HFF-Myc (cell line): ENCODE measurements around the gene SLC10A6.

ENCODE experiments used
- DNase-seq: peaks from one replicate; pipeline ENCODE4 v3.0.0-alpha.2; 2011; ENCODE audit warnings: low read depth; ENCODE audit errors: extremely low read depth
- H3K4me3 ChIP-seq: replicated peaks from 2 replicates; pipeline ENCODE4 v1.5.1; 2011; ENCODE audit warnings: low read depth, mild to moderate bottlenecking, control low read depth, low read length
- TF ChIP-seq, protein P1 (sequence below): IDR thresholded peaks from 2 replicates; pipeline ENCODE4 v1.5.1; 2012; ENCODE audit warnings: mild to moderate bottlenecking, low read depth, low read length, control low read depth; ENCODE audit errors: missing control alignments

SLC10A6 gene

DNA sequence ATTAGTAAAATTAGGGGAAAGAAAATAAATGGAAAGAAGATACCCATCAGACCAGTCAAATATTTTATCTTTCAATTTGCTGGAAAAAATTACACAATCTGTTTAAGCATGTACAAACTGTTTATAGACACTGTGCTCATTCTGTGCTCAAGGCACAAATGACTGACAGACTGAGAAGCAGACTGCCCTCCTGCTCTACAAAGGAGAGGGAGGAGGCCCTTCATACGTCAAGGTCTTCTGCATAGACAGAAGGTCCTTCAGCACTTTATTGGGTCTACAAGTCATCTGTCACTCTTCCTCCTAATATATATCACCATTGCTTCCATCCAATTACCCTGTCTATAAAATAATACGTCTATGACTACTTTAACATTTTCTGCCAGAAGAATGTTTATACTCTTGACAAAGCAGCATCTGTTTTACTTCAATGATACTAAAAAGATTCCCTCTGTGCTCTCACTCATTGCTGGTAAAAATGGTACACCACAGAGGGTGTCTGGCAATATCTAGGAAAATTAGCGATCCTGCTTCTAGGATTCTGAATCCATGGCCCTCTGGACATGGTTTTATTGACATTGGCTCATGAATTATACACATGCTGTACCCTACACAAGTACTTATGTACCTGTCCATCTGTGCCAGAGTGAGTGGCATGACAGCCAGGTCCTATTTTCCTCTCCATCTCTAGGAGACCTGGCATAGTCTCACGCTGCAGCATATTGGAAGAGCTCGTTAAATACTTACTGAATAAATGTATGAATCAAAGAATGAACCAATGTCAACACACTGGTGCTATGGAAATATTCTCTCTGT is 11.3 kb downstream of the SLC10A6 start:
- TF ChIP-seq, protein P1, sequence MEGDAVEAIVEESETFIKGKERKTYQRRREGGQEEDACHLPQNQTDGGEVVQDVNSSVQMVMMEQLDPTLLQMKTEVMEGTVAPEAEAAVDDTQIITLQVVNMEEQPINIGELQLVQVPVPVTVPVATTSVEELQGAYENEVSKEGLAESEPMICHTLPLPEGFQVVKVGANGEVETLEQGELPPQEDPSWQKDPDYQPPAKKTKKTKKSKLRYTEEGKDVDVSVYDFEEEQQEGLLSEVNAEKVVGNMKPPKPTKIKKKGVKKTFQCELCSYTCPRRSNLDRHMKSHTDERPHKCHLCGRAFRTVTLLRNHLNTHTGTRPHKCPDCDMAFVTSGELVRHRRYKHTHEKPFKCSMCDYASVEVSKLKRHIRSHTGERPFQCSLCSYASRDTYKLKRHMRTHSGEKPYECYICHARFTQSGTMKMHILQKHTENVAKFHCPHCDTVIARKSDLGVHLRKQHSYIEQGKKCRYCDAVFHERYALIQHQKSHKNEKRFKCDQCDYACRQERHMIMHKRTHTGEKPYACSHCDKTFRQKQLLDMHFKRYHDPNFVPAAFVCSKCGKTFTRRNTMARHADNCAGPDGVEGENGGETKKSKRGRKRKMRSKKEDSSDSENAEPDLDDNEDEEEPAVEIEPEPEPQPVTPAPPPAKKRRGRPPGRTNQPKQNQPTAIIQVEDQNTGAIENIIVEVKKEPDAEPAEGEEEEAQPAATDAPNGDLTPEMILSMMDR = no peak
- no peak overlapping the region for H3K4me3 ChIP-seq
- DNase-seq = no peak

DNA sequence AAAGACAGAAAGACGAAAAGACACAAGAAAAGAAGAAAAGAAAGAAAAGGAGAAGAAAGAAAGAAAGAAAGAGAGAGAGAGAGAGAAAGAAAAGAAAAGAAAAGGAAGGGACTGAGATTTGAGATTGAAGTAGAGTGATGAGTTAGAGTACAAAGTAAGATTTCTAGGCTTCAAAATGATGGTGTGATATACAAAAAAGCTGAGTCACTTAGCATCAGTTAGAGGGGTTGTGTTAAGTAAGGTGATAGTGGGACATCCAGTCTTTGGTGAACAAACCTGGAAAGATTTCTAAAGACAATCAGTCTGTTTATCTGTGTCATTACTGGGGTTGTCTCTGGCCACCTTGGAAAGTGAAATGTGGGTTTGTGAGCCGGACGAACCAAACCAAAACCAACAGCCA is 13.5 kb downstream of the SLC10A6 start:
- TF ChIP-seq, protein P1 = no peak
- no peak overlapping the region for H3K4me3 ChIP-seq
- no peak for DNase-seq

DNA sequence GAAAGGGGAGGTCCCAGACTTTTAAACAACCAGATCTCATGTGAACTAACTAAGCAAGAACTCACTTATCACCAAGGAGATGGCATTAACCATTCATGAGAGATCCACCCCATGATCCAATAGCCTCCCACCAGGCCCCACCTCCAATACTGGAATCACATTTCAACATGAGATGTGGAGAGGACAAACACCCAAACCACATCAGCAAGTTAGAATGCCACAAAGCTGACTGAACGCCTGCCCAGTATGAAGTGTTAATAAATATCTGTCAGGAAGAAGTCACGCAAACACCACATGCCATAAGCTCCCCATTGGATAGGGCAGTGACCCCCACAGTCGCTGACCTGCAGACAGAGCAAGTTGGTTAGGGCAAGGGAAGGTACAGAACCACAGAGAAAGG is 14.3 kb downstream of the SLC10A6 start:
- no peak overlapping the region for H3K4me3 ChIP-seq
- DNase-seq = peak; percentile 96
- TF ChIP-seq, protein P1 = no peak

- no peak overlapping the region for H3K4me3 ChIP-seq
- DNase-seq = no peak
- TF ChIP-seq, protein P1 = no peak
These were observed 15.6 kb downstream of the SLC10A6 start for GRCh38 chr4:86833615-86834014.

DNA sequence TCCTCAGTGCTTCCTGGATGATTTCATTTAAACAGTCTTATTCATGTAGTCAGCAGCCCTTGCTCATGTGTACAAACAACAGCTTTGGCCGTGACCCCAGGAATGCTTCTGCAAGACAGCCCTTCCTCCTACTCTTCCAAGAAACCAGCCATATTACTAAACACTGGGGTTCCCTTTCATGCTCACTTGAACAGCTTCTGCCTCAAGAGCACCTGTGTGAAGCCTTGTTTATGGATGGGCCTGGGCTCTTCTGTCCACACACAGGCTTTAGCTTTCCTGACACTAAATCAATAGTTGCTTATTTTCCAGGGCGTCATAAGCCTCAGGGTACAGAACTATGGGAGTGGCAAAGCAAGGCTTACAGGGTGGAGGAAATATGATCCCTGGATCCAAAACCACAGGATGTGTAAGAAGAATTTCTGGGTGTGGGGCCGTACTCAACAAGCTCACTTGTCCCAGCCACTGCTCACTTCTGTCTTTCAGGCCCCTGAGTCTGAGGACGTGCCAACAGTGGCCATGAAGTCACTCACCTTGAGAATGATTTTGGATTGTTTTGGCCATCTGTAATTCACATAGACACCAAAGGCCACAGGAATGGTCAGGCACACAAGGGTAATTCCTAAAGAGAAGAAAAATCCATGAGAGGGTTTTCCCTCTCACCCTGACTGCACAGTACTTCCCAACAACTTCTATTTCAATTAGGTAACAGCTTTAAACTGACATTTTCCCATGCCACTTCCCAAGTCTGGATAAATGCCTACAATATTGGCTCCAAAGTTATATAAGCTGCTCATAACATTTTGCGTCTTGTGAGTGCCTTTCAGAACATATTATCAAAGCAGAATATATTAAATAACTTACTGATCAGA is 17.7 kb downstream of the SLC10A6 start:
- H3K4me3 ChIP-seq = no peak overlapping the region
- peak; percentile 91 for DNase-seq
- TF ChIP-seq, protein P1 = no peak

- no peak overlapping the region for H3K4me3 ChIP-seq
- DNase-seq = no peak
- TF ChIP-seq, protein P1 = no peak
These were observed 23.7 kb downstream of the SLC10A6 start for GRCh38 chr4:86825511-86825910.
